GM18517 (cell line): ENCODE measurements around the gene BNIP3.
"Not testable (repeated sequence)": the region's sequence is repeated elsewhere in the genome, so short reads cannot be mapped to it uniquely, and the experiment has no call there.

Experiments
- ATAC-seq: cut with Tn5 transposase; IDR thresholded peaks from one replicate; pipeline ENCODE4 v1.9.1; 2021; ENCODE audit warnings: mild to moderate bottlenecking, moderate library complexity; ENCODE audit not compliant: unreplicated experiment

The BNIP3 gene

DNA sequence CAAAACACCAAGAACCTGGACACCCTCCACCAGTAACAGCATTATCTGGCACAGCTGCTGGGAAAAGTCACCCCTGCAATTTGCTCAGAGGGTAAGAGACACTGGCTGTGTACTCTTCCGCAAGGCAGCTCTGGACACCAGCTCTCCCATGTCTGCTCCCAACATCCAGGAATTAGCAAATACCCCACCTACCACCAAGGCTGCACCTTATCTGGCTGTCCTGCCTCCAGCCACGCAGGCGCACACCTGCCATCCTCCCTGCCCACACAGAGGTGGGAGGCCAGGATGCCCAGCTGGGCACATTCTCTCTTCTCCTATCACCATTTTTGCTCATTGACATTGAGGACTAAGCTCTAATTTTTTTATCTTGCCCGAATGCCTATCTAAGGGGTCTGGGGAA lies 20.3 kb upstream of the BNIP3 start:
- no peak for ATAC-seq

- ATAC-seq, result no peak
These were observed 19.7 kb upstream of the BNIP3 start for GRCh38 chr10:132001238-132001972.

GRCh38 chr10:131998845-131999681 lies 17.3 kb upstream of the BNIP3 start:
- no peak for ATAC-seq

- no peak for ATAC-seq
These were observed 16.5 kb upstream of the BNIP3 start for GRCh38 chr10:131998050-131998844.

DNA sequence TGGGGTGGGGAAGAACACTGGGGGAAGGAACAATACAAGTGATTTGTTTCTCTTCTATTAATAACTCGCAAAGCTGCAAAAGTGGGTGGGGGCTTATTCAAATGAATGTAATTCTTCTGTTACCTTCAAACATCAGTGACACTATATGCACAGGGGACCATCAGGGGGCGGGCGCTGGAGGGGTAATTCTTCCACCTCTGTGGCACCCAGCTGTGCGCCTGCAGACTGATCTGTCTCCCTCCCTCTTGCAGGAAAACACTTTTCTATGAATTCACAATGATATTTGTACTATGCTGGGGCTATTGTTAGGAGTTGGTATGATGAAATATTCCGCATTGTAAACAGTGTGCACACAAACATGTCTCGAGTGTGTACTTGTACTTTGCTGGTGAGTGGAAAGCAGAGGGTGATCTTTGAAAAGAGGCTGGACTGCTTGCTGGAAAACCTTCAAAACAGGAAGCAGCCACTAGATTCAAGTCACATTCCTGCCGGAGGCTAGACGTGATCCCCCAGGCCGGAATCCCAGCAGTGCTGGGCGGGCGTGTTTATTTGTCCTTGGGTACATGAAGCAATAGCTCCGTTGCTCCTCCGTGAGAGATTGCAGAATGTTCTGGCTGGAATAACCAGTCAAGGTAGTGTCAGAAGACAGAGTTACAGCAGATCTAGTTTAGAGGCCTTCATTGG lies 15.8 kb upstream of the BNIP3 start:
- no peak for ATAC-seq

GRCh38 chr10:131996466-131997365 lies 15.0 kb upstream of the BNIP3 start:
- no peak for ATAC-seq

GRCh38 chr10:131994435-131994834 lies 12.7 kb upstream of the BNIP3 start:
- no peak for ATAC-seq

- ATAC-seq, result no peak
These were observed 11.6 kb upstream of the BNIP3 start for GRCh38 chr10:131993275-131993674.

DNA sequence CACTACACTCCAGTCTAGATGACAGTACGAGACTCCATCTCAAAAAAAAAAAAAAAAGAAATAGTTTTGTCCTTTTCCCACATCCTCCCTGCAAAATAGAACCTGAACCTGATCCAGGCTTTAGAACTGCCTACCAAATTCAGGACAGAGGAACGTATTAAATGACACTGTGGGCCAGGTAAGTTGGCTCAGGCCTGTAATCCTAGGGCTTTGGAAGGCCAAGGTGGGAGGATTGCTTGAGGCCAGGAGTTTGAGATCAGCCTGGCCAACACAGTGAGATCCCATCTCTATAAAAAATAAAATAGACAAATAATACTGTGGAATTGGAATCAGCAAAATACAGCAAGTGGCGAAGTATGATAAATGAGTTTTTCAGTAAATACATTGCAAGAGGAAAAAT lies 10.0 kb upstream of the BNIP3 start:
- no peak for ATAC-seq

DNA sequence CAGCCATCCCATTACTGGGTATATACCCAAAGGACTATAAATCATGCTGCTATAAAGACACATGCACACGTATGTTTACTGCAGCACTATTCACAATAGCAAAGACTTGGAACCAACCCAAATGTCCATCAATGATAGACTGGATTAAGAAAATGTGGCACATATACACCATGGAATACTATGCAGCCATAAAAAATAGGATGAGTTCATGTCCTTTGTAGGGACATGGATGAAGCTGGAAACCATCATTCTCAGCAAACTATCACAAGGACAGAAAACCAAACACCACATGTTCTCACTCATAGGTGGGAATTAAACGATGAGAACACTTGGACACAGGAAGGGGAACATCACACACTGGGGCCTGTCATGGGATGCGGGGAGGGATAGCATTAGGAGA lies 6.1 kb upstream of the BNIP3 start:
- not testable (repeated sequence) for ATAC-seq

- not testable (repeated sequence) for ATAC-seq
These were observed 5.6 kb upstream of the BNIP3 start for GRCh38 chr10:131987301-131987700.

DNA sequence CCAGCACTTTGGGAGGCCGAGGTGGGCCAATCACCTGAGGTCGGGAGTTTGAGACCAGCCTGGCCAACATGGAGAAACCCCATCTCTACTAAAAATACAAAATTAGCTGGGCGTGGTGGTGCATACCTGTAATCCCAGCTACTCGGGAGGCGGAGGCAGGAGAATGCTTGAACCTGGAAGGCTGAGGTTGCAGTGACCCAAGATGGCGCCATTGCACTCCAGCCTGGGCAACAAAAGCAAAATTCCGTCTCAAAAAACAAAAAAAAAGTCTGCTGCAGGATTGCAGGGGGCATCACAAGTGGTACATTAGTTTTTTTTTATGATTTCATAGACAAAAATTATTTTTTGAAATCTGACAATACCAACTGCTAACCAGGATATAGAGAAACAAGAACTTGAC lies 5.1 kb upstream of the BNIP3 start:
- ATAC-seq, result not testable (repeated sequence)

- ATAC-seq, result no peak
These were observed 2.1 kb upstream of the BNIP3 start for GRCh38 chr10:131983780-131984179.

GRCh38 chr10:131982796-131983195 lies 1.1 kb upstream of the BNIP3 start:
- no peak for ATAC-seq

DNA sequence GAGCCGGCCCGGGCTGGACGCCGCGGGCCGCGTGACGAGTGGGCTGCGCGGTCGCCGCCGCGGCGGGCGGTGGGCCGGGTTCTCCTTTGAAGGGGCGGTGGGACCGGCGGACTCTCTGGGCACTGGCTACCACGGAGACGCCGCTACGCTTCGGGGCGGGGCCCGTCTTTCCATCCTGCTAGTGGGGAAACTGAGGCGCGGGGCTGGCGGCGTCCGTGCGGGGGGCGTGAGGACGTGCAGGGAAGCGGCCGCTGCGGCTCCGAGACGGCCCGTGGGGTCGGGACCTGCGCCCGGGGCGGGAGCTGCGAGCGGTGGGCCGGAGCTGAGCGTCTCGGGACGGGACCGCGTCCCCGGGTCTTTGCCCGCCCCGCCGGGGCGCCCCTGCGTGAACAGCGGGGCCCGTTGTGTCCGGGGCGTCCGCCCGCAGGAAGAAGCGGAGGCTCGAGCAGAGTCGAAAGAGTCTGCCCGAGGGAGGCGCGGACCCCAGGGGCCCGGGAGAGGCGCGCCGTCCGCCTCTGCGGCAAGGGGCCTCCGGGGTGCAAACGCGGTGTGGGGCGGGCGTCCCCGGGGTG lies 548 bp upstream of the BNIP3 start:
- peak; percentile 28 for ATAC-seq

GRCh38 chr10:131980761-131981428 lies 828 bp downstream of the BNIP3 start:
- ATAC-seq, result no peak

- no peak for ATAC-seq
These were observed 1.4 kb downstream of the BNIP3 start for GRCh38 chr10:131980321-131980720.

DNA sequence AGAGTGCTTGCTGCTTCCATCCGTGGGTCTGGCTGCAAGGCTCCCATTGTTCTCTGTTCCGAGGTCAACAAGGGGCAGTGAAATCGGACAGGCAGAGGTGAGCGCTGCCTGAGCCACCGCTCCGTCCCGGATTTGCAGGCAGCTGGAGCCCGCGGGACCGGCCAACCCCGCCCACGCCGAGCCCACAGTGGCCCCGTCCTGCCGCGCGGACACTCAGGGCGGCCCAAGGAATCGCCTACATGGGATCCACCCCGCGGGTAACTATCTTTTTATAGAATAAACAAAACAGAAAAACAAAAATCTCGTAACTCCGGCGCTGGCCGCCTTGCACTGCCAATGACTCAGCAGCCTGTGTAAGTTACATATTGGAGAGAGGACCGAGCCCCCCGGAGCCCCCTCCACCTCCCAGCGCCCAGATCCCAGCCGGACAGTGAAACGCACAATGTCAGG lies 1.9 kb downstream of the BNIP3 start:
- ATAC-seq, result no peak

DNA sequence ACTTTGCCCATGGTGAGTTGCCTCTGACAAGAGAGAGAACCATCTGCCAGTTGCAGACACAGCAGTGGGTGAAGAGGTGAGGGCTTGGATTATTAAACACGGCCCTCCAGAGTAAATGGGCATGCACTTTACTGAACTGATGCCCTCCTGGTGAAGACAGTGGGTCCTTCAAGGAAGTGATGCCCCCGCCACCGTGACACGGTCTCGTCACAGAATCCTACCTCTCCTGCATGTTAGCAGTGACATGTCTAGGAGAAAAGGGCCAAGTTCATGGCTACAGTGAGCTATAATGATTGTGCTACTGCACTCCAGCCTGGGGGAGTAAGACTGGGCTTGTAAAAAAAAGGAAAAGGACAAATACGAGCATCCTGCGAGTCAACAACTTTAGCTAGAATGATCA lies 2.4 kb downstream of the BNIP3 start:
- no peak for ATAC-seq
